H1 (cell line): Measurements from ENCODE around the gene NUSAP1. TPM values are rescaled to one million over a fixed set of nuclear protein-coding genes. Genes with fewer than 3 reads are reported as not detected.

Experiments used
- ASH2L ChIP-seq: fragments of 200-600, 300-600 bp; sonication (generic); IDR thresholded peaks from one replicate; pipeline ENCODE4 v1.7.1; 2017; ENCODE audit warnings: low read length
- RBBP5 ChIP-seq: IDR thresholded peaks from 2 replicates; pipeline ENCODE4 v1.7.1; 2012; ENCODE audit warnings: low read depth, mild to moderate bottlenecking, inconsistent platforms, low read length, moderate library complexity, borderline replicate concordance
- SRF ChIP-seq: IDR thresholded peaks from 2 replicates; pipeline ENCODE4 v1.6.1; 2011; ENCODE audit warnings: mild to moderate bottlenecking, low read depth, low read length, moderate library complexity
- TBP ChIP-seq: IDR thresholded peaks from 2 replicates; pipeline ENCODE4 v1.6.1; 2011; ENCODE audit warnings: low read depth, low read length, improper control_type of control experiment
- polyA plus RNA-seq, 7 experiments: library from polyadenylated mRNA; depleted of rRNA in 3 of 7; stranded (reverse) in 5 of 7; unstranded in 2 of 7; fragments of >200 nt in 5 of 7; fragments of 200-250 nt in 2 of 7; gene quantifications; 1 replicate in 5 of 7; 2 replicates in 1 of 7; 4 replicates in 1 of 7; pipeline versions ENCODE4 v1.2.1 to v1.2.3, GENCODE V29; 2011 to 2013; ENCODE audit warnings: missing spikeins in 2 of 7, mixed read lengths in 2 of 7
- total RNA-seq: library from RNA; stranded (reverse); fragmentation: NEBNext Ultra II Directional; extraction: Animal tissue kit (Norgen Biotek cat#: 25700); gene quantifications from 2 replicates; pipeline ENCODE4 v1.2.1, GENCODE V29; 2021
- TF ChIP-seq, protein P1 (sequence below), 3 experiments: IDR thresholded peaks; 1 replicate in 2 of 3; 2 replicates in 1 of 3; pipeline versions ENCODE4 v1.5.1 to v1.6.1; 2011; ENCODE audit warnings: low read length in 3 of 3, mild to moderate bottlenecking in 3 of 3, inconsistent platforms in 2 of 3, low read depth in 1 of 3, moderate library complexity in 1 of 3; ENCODE audit not compliant: insufficient read depth in 1 of 3; ENCODE audit errors: control extremely low read depth in 1 of 3

NUSAP1 gene
- total and polyA plus RNA-seq, 2 of the 8 experiments (the other 6 are each of a cell fraction or from before 2014, with no cell fraction given), result 60.8 to 144 TPM

DNA sequence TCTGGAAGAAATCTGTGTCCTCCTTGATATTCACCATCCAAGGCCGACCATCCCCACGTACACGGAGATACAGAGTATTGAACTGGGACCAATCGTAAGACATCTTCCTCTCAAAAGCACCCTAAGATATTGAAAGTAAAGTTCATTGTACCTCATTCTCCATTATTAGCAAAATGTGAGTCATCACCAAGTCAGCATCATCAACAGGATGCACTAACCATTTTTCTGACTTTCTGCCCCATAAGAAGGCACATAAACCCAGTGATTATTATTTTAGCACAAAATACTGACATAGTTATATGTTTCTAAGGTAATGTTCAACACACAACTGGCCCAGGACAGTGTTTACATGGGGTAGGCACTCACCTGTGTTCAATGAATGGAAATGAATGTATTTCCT, 62.2 kb downstream of the NUSAP1 start (continued):
- TF ChIP-seq ASH2L, result no peak
- TF ChIP-seq RBBP5, result no peak
- TF ChIP-seq TBP, result no peak
- no peak for TF ChIP-seq SRF
- TF ChIP-seq, protein P1, sequence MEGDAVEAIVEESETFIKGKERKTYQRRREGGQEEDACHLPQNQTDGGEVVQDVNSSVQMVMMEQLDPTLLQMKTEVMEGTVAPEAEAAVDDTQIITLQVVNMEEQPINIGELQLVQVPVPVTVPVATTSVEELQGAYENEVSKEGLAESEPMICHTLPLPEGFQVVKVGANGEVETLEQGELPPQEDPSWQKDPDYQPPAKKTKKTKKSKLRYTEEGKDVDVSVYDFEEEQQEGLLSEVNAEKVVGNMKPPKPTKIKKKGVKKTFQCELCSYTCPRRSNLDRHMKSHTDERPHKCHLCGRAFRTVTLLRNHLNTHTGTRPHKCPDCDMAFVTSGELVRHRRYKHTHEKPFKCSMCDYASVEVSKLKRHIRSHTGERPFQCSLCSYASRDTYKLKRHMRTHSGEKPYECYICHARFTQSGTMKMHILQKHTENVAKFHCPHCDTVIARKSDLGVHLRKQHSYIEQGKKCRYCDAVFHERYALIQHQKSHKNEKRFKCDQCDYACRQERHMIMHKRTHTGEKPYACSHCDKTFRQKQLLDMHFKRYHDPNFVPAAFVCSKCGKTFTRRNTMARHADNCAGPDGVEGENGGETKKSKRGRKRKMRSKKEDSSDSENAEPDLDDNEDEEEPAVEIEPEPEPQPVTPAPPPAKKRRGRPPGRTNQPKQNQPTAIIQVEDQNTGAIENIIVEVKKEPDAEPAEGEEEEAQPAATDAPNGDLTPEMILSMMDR (IDR thresholded peaks at IDR 0.05; ENCODE audit: control extremely low read depth in 1 of 3, insufficient read depth in 1 of 3, low read depth in 1 of 3, low read length in 3 of 3), result no peak
